K562 (cell line): ENCODE measurements around the gene AGO1. TPM values are rescaled to one million over a fixed set of nuclear protein-coding genes. Genes with fewer than 3 reads are reported as not detected.

Source experiments
- ATAC-seq: fragments of 200-7000 bp; cut with Tn5 transposase; 3 replicates; pipeline ENCODE4 v1.9.1; 2020; ENCODE audit warnings: moderate library complexity
- BruUV-seq: library from RNA; stranded (reverse); fragments of 400-500 nt; replicated peaks from 2 replicates; lab custom pipeline; 2021; lab: Mats Ljungman, UMichigan
- CTCF ChIA-PET: fragments of 300-600 bp; formaldehyde crosslinking; extraction: SDS; loops from one replicate; lab custom pipeline; 2021; ENCODE audit warnings: low intra/inter-chr PET ratio; lab: Yijun Ruan, JAX
- POLR2A ChIA-PET: fragments of 300-600, 350-650 bp; sonication (Branson Sonifier 250); formaldehyde crosslinking; extraction: SDS; loops from one replicate; lab custom pipeline; 2021; ENCODE audit warnings: antibody characterized with exemption, inconsistent platforms; lab: Yijun Ruan, JAX
- DNase-seq, 4 experiments: peaks; one replicate each; pipeline versions ENCODE4 v3.0.0 to v3.0.0-alpha.2; 2011 to 2018; ENCODE audit warnings: low spot score in 3 of 4, mixed read lengths in 3 of 4; ENCODE audit errors: extremely low read depth in 1 of 4
- FAIRE-seq: peaks from 2 replicates; lab custom pipeline; 2011; peaks lifted over from hg19 to GRCh38; lab: Jason Lieb, UNC
- H2AFZ ChIP-seq: 2 replicates; pipeline ENCODE4 v1.6.0; 2011; ENCODE audit warnings: low read depth, low read length, control low read depth, inconsistent platforms
- H3K27ac ChIP-seq: fragments of 200-600 bp; 3 replicates; pipeline ENCODE4 v1.8.0; 2011; ENCODE audit warnings: low read depth, mild to moderate bottlenecking, control low read depth, inconsistent platforms, low read length, moderate library complexity, mixed read lengths; ENCODE audit errors: extremely low read depth
- H3K27me3 ChIP-seq, 2 experiments: fragments of 300-600 bp in 1 of 2; 2 replicates in 1 of 2; 3 replicates in 1 of 2; pipeline versions ENCODE4 v1.6.0 to v1.8.0; 2011; ENCODE audit warnings: inconsistent platforms in 2 of 2, low read length in 2 of 2, mild to moderate bottlenecking in 1 of 2, mixed read lengths in 1 of 2, moderate library complexity in 1 of 2; ENCODE audit not compliant: control insufficient read depth in 2 of 2, insufficient read depth in 2 of 2
- H3K36me3 ChIP-seq: fragments of 300-600 bp; 3 replicates; pipeline ENCODE4 v1.8.0; 2011; ENCODE audit warnings: mild to moderate bottlenecking, low read length, inconsistent platforms; ENCODE audit not compliant: control insufficient read depth, insufficient read depth
- H3K4me1 ChIP-seq, 2 experiments: fragments of 200-600 bp in 1 of 2; replicated peaks in 1 of 2; 2 replicates in 1 of 2; 3 replicates in 1 of 2; pipeline versions ENCODE4 v1.5.1 to v1.8.0; 2011; ENCODE audit warnings: inconsistent platforms in 2 of 2, low read length in 2 of 2, mild to moderate bottlenecking in 1 of 2, mixed read lengths in 1 of 2, moderate library complexity in 1 of 2; ENCODE audit not compliant: control insufficient read depth in 2 of 2, insufficient read depth in 2 of 2
- H3K4me2 ChIP-seq: 2 replicates; pipeline ENCODE4 v1.6.1; 2011; ENCODE audit warnings: low read length, control low read depth, inconsistent platforms, mixed read lengths; ENCODE audit not compliant: insufficient read depth
- H3K4me3 ChIP-seq: fragments of 200-600 bp; sonication (generic), shearing (Covaris generic); 2 replicates; pipeline ENCODE4 v1.5.1; 2016; ENCODE audit warnings: control low read depth, inconsistent platforms
- H3K79me2 ChIP-seq: fragments of 200-600 bp; 3 replicates; pipeline ENCODE4 v1.8.0; 2011; ENCODE audit warnings: low read length, inconsistent platforms; ENCODE audit not compliant: control insufficient read depth, insufficient read depth
- H3K9ac ChIP-seq, 2 experiments: 2 replicates each; pipeline versions ENCODE4 v1.6.0 to v1.6.1; 2011; ENCODE audit warnings: low read depth in 2 of 2, low read length in 2 of 2, control low read depth in 1 of 2, inconsistent platforms in 1 of 2, mild to moderate bottlenecking in 1 of 2, mixed read lengths in 1 of 2; ENCODE audit not compliant: insufficient read depth in 1 of 2
- H3K9me1 ChIP-seq: one replicate; pipeline ENCODE4 v1.6.0; 2011; ENCODE audit warnings: inconsistent platforms, mild to moderate bottlenecking, low read length, moderate library complexity; ENCODE audit not compliant: control insufficient read depth, insufficient read depth
- H3K9me3 ChIP-seq: replicated peaks from 2 replicates; pipeline ENCODE4 v1.5.1; 2011; ENCODE audit warnings: low read depth, low read length, inconsistent platforms; ENCODE audit not compliant: control insufficient read depth, insufficient read depth
- H4K20me1 ChIP-seq: replicated peaks from 2 replicates; pipeline ENCODE4 v1.6.1; 2011; ENCODE audit warnings: low read length, inconsistent platforms, mixed read lengths; ENCODE audit not compliant: control insufficient read depth, insufficient read depth
- ATF6 ChIP-seq: sonication (generic); formaldehyde crosslinking; IDR thresholded peaks from 2 replicates; pipeline ENCODE4 v1.4.0; 2020; ENCODE audit warnings: mild to moderate bottlenecking, missing genetic modification reagents
- MEIS2 ChIP-seq: fragments of 450-650 bp; IDR thresholded peaks from 2 replicates; pipeline ENCODE4 v1.6.1; 2014; ENCODE audit warnings: mild to moderate bottlenecking; ENCODE audit not compliant: partially characterized antibody
- NCOA4 ChIP-seq: fragments of 450-650 bp; IDR thresholded peaks from 2 replicates; pipeline ENCODE4 v1.6.1; 2018; ENCODE audit warnings: mild to moderate bottlenecking; ENCODE audit not compliant: partially characterized antibody
- NCOR1 ChIP-seq: fragments of 450-650 bp; IDR thresholded peaks from 2 replicates; pipeline ENCODE4 v1.6.1; 2016; ENCODE audit warnings: mild to moderate bottlenecking, moderate library complexity
- THRAP3 ChIP-seq: fragments of 450-650 bp; IDR thresholded peaks from 2 replicates; pipeline ENCODE4 v1.6.1; 2016; ENCODE audit warnings: mild to moderate bottlenecking, inconsistent platforms, borderline replicate concordance
- ZBTB49 ChIP-seq: sonication (generic); formaldehyde crosslinking; IDR thresholded peaks from 2 replicates; pipeline ENCODE4 v1.8.0; 2022; ENCODE audit warnings: missing genetic modification reagents, mild to moderate bottlenecking, borderline replicate concordance
- ZNF133 ChIP-seq: fragments of 250-450 bp; sonication (Bioruptor Pico); IDR thresholded peaks from 2 replicates; pipeline ENCODE4 v1.4.0; 2020; ENCODE audit warnings: mild to moderate bottlenecking
- ZNF512 ChIP-seq: IDR thresholded peaks from 2 replicates; pipeline ENCODE4 v1.6.1; 2016; ENCODE audit warnings: missing genetic modification characterization, missing compliant biosample characterization
- ZNF668 ChIP-seq: fragments of 250-450 bp; sonication (Bioruptor Pico); IDR thresholded peaks from 2 replicates; pipeline ENCODE4 v1.8.0; 2022; ENCODE audit warnings: mild to moderate bottlenecking, inconsistent platforms
- in situ Hi-C: fragments of 300-500 bp; cut with MboI; formaldehyde crosslinking; loops from 4 replicates; pipeline ENCODE4 v1.15.0; 2018; ENCODE audit warnings: inconsistent platforms, mixed read lengths
- intact Hi-C: fragments of 100-400 bp; cut with micrococcal nuclease; formaldehyde crosslinking; loops from 2 replicates; pipeline ENCODE4 v1.14.2; 2022
- polyA plus RNA-seq, 8 experiments: library from polyadenylated mRNA; depleted of rRNA in 4 of 8; stranded (reverse) in 5 of 8; unstranded in 3 of 8; fragments of >200 nt; fragmentation: Nextera tagmentation in 2 of 8; fragmentation: Illumina TruSeq in 1 of 8; extraction: Ambion mirVana in 2 of 8; extraction: Trizol in 1 of 8; gene quantifications; 2 replicates each; pipeline versions ENCODE4 v1.2.1 to v1.2.3, GENCODE V29; 2011 to 2014; ENCODE audit warnings: inconsistent platforms in 1 of 8, missing spikeins in 1 of 8
- total RNA-seq, 7 experiments: library from RNA; depleted of rRNA in 6 of 7; stranded (reverse); fragments of >200 nt in 6 of 7; fragmentation: Illumina TruSeq in 2 of 7; extraction: Trizol in 2 of 7; gene quantifications; 2 replicates each; pipeline versions ENCODE4 v1.2.1 to v1.2.3, GENCODE V29; 2011 to 2021; ENCODE audit warnings: low replicate concordance in 1 of 7
- TF ChIP-seq, protein P1 (sequence below): sonication (generic); formaldehyde crosslinking; IDR thresholded peaks from 2 replicates; pipeline ENCODE4 v1.8.1; 2023; ENCODE audit warnings: mild to moderate bottlenecking, missing genetic modification reagents, moderate library complexity
- TF ChIP-seq, protein P2 (sequence below): fragments of 450-650 bp; formaldehyde crosslinking; IDR thresholded peaks from 2 replicates; pipeline ENCODE4 v1.4.0; 2022; ENCODE audit warnings: missing genetic modification characterization

The AGO1 gene
- total and polyA plus RNA-seq, 9 of the 15 experiments (the other 6 are each of a cell fraction or from before 2014, with no cell fraction given) = 7.3 to 64.2 (median 26.0) TPM

DNA sequence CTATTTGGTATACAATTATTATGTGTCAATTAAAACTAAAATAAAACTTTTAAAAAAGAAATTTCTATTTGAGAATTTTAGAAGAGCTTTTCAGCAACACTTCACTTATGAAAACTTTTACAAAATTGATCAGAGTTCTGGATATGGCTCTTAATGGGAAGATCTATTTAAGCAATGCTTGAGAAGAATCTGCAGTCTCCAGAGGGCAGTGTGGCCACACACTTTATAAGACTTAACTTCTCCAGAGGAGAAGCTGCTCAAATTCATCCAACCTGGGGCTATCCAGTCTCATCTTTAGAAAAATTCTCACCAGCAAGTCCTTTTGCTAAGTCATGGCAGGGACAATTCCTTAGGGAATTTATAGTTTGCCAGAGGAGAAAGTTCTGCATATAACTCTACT lies 25.2 kb upstream of the AGO1 start:
- DNase-seq (peak in 1 of 4 experiments; percentile 63), FAIRE-seq (peak; percentile 26), ATAC-seq (peak; percentile 71)
- Histone ChIP-seq H3K9me3 (no peaks in the 10 kb centered on the region), H3K27ac (no peak overlapping the region), H3K9ac (no peak overlapping the region), H3K36me3 (no peaks in the 10 kb centered on the region), H2AFZ (no peak overlapping the region), H3K4me3 (no peak overlapping the region), H4K20me1 (no peaks in the 10 kb centered on the region), H3K79me2 (no peaks in the 10 kb centered on the region), H3K4me2 (no peak overlapping the region), H3K9me1 (no peaks in the 10 kb centered on the region), H3K4me1 (no peaks in the 10 kb centered on the region), H3K27me3 (no peaks in the 10 kb centered on the region)
- in situ Hi-C loops (no loop called here), intact Hi-C loops (loop anchor here (5.0 kb wide), 1 partner anchor 229 kb away; the partner anchor contains the start of gene ADPRS)
- no TSS peak for BruUV-seq
- POLR2A ChIA-PET = interaction anchor here (1.2 kb wide), 1 partner anchor 24 kb away, joined by 3 read pairs; no protein-coding TSS in a partner anchor
- CTCF ChIA-PET = interaction anchor here (0.6 to 2.0 kb wide), 2 partner anchors 231 to 276 kb away, joined by 3 to 8 read pairs; partner anchors contain the start of gene ADPRS
- TF ChIP-seq ZNF512 (tag) (no peak), NCOR1 (no peak), MEIS2 (no peak), THRAP3 (no peak), ZBTB49 (CRISPR knock-in tag) (no peak), ATF6 (CRISPR knock-in tag) (no peak), ZNF133 (CRISPR knock-in tag) (no peak), NCOA4 (no peak), ZNF668 (CRISPR knock-in tag) (no peak)
- TF ChIP-seq, protein P1, sequence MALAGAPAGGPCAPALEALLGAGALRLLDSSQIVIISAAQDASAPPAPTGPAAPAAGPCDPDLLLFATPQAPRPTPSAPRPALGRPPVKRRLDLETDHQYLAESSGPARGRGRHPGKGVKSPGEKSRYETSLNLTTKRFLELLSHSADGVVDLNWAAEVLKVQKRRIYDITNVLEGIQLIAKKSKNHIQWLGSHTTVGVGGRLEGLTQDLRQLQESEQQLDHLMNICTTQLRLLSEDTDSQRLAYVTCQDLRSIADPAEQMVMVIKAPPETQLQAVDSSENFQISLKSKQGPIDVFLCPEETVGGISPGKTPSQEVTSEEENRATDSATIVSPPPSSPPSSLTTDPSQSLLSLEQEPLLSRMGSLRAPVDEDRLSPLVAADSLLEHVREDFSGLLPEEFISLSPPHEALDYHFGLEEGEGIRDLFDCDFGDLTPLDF = no peak
- TF ChIP-seq, protein P2, sequence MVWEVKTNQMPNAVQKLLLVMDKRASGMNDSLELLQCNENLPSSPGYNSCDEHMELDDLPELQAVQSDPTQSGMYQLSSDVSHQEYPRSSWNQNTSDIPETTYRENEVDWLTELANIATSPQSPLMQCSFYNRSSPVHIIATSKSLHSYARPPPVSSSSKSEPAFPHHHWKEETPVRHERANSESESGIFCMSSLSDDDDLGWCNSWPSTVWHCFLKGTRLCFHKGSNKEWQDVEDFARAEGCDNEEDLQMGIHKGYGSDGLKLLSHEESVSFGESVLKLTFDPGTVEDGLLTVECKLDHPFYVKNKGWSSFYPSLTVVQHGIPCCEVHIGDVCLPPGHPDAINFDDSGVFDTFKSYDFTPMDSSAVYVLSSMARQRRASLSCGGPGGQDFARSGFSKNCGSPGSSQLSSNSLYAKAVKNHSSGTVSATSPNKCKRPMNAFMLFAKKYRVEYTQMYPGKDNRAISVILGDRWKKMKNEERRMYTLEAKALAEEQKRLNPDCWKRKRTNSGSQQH (CRISPR knock-in tag) = no peak
